Subcutaneous adipose tissue (tissue), 4 donors: Measurements from ENCODE around the gene JMJD8. TPM values are rescaled to one million over a fixed set of nuclear protein-coding genes. Genes with fewer than 3 reads are reported as not detected.

Source experiments
- CTCF ChIP-seq: fragments of 450-650 bp; IDR thresholded peaks from one replicate; pipeline ENCODE4 v1.5.1; 2016; ENCODE audit warnings: low read depth, mild to moderate bottlenecking, control low read depth, antibody characterized with exemption, moderate library complexity
- total RNA-seq, 4 donors: library from RNA; depleted of rRNA; stranded (reverse); fragments of >200 nt; gene quantifications; one replicate each; pipeline ENCODE4 v1.1.0, GENCODE V29; 2016

The JMJD8 gene
- total RNA-seq, 4 donors from 2014 or later, result 27.4 to 67.8 (median 49.3) TPM

DNA sequence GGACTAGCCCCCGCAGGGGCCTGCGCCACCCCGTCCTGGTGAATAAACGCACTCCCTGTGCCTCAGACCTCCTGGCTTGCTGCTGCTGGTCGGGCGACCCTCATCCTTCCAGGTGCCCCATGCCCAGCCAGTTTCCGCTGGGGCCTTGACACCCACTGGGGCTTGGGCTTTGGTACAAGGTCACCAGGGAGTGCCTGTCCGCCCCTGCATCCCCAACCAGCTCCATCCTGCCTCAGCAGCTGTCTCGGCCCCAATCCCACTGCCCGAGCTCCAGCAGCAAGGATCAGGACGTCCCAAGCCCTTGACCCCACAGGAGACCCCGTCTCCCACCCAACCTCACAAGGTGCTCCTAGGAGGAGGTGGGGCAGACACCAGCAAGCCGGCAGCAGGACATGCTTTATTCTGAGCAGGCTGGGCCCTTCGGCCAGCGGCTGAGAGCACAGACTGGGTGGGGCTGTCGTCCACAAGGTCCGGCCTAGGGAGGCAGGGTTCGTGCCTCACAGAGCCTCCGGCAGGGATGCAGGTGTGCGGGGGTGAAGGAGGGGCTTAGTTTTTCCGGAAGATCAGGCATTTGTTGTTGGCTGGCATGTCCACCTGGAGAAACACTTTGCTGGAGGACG is 50.0 kb downstream of the JMJD8 start:
- no peak for TF ChIP-seq CTCF

DNA sequence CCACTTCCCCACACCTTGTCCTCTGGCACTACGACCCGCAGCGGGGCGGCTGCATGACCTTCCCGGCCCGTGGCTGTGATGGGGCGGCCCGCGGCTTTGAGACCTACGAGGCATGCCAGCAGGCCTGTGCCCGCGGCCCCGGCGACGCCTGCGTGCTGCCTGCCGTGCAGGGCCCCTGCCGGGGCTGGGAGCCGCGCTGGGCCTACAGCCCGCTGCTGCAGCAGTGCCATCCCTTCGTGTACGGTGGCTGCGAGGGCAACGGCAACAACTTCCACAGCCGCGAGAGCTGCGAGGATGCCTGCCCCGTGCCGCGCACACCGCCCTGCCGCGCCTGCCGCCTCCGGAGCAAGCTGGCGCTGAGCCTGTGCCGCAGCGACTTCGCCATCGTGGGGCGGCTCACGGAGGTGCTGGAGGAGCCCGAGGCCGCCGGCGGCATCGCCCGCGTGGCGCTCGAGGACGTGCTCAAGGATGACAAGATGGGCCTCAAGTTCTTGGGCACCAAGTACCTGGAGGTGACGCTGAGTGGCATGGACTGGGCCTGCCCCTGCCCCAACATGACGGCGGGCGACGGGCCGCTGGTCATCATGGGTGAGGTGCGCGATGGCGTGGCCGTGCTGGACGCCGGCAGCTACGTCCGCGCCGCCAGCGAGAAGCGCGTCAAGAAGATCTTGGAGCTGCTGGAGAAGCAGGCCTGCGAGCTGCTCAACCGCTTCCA is 50.6 kb downstream of the JMJD8 start:
- no peak for TF ChIP-seq CTCF

GRCh38 chr16:632486-633335 is 51.4 kb downstream of the JMJD8 start:
- no peak for TF ChIP-seq CTCF

DNA sequence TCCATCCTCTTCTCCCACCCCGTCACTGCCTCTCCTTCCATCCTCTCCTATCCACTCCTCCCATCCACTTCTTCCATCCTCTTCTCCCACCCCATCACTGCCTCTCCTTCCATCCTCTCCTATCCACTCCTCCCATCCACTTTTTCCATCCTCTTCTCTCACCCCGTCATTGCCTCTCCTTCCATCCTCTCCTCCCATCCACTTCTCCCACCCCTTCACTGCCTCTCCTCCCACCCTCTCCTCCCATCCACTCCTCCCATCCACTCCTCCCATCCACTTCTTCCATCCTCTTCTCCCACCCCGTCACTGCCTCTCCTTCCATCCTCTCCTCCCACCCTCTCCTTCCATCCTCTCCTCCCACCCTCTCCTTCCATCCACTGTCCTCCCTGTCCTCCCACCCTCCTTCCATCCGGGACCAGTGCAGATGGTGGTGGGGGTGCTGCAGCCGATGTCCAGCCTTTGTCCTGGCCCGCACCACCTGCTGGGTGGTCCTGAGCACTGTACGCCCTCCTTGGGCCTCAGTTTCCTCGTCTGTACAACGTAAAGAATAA is 52.3 kb downstream of the JMJD8 start:
- TF ChIP-seq CTCF, result no peak

Other genes with a start within 250 kb of the JMJD8 start
- 10 to 100 TPM in 3 of 4 donors, 1 to 10 TPM in 1; 7.6 to 30.0 (median 13.3) TPM for gene CAPN15, start 156.6 kb downstream of the JMJD8 start, total RNA-seq
- not detected for gene PRR35, start 123.9 kb downstream of the JMJD8 start, total RNA-seq
- gene NHLRC4, start 117.3 kb downstream of the JMJD8 start, total RNA-seq, result 1 to 10 TPM in 2 of 4 donors, under 1 TPM in 1, not detected in 1; 0.85 to 3.8 (median 2.0) TPM
- gene PIGQ, start 114.4 kb downstream of the JMJD8 start, total RNA-seq, result 10 to 100 TPM in 3 of 4 donors, 1 to 10 TPM in 1; 9.5 to 42.0 (median 16.4) TPM
- 10 to 100 TPM in 2 of 4 donors, 1 to 10 TPM in 2; 7.7 to 32.2 (median 12.3) TPM for gene RAB40C, start 94.3 kb downstream of the JMJD8 start, total RNA-seq
- 1 to 10 TPM in 1 of 4 donors, not detected in 3; 1.5 TPM for gene WFIKKN1, start 53.3 kb downstream of the JMJD8 start, total RNA-seq
- 100 to 1,000 TPM in 3 of 4 donors, 10 to 100 TPM in 1; 72.2 to 199 (median 117) TPM for gene METTL26, start 48.0 kb downstream of the JMJD8 start, total RNA-seq
- 10 to 100 TPM; 19.2 to 60.7 (median 39.7) TPM for gene MCRIP2, start 42.5 kb downstream of the JMJD8 start, total RNA-seq
- gene WDR90, start 35.0 kb downstream of the JMJD8 start, total RNA-seq, result 10 to 100 TPM in 1 of 4 donors, 1 to 10 TPM in 3; 6.7 to 30.1 (median 8.4) TPM
- gene RHOT2, start 16.2 kb downstream of the JMJD8 start, total RNA-seq, result 10 to 100 TPM; 26.2 to 75.4 (median 37.8) TPM
- gene RHBDL1, start 8.7 kb downstream of the JMJD8 start, total RNA-seq, result 1 to 10 TPM in 2 of 4 donors, under 1 TPM in 1, not detected in 1; 0.66 to 1.7 (median 1.3) TPM
- 100 to 1,000 TPM; 107 to 244 (median 140) TPM for gene STUB1, start 3.9 kb downstream of the JMJD8 start, total RNA-seq
- 10 to 100 TPM in 1 of 4 donors, 1 to 10 TPM in 3; 4.4 to 12.1 (median 6.4) TPM for gene WDR24, start 6.1 kb upstream of the JMJD8 start, total RNA-seq
- gene FBXL16, start 21.5 kb upstream of the JMJD8 start, total RNA-seq, result not detected
- 10 to 100 TPM; 13.3 to 29.5 (median 26.0) TPM for gene METRN, start 30.8 kb upstream of the JMJD8 start, total RNA-seq
- gene ANTKMT, start 36.8 kb upstream of the JMJD8 start, total RNA-seq, result 10 to 100 TPM; 12.6 to 55.6 (median 23.7) TPM
- gene CCDC78, start 42.1 kb upstream of the JMJD8 start, total RNA-seq, result 1 to 10 TPM in 2 of 4 donors, under 1 TPM in 1, not detected in 1; 0.44 to 2.5 (median 1.5) TPM
- 1 to 10 TPM; 1.1 to 5.6 (median 2.6) TPM for gene HAGHL, start 42.8 kb upstream of the JMJD8 start, total RNA-seq
- 10 to 100 TPM; 17.6 to 39.0 (median 22.5) TPM for gene CIAO3, start 56.7 kb upstream of the JMJD8 start, total RNA-seq
- under 1 TPM in 2 of 4 donors, not detected in 2; 0.44 to 0.82 TPM for gene MSLN, start 76.4 kb upstream of the JMJD8 start, total RNA-seq
- gene RPUSD1, start 104.0 kb upstream of the JMJD8 start, total RNA-seq, result 10 to 100 TPM in 3 of 4 donors, 1 to 10 TPM in 1; 9.9 to 13.0 (median 11.7) TPM
- gene CHTF18, start 104.3 kb upstream of the JMJD8 start, total RNA-seq, result 10 to 100 TPM in 1 of 4 donors, 1 to 10 TPM in 3; 4.4 to 16.0 (median 8.9) TPM
- not detected for gene GNG13, start 116.4 kb upstream of the JMJD8 start, total RNA-seq